UCSD-AML1 (cell line): ENCODE data around the gene TCL1B.
"Not testable (repeated sequence)": the region's sequence is repeated elsewhere in the genome, so short reads cannot be mapped to it uniquely, and the experiment has no call there.

Source experiments
- DNase-seq: peaks from one replicate; lab custom pipeline; 2025; ENCODE audit not compliant: unreplicated experiment; lab: John Stamatoyannopoulos, UW

Gene TCL1B

GRCh38 chr14:95685978-95686922 lies at the start of gene TCL1B:
TSS of gene TCL1B (plus strand) at chr14:95686426. CDS start at chr14:95686468, 42 bp downstream.
- DNase-seq = no peak

- DNase-seq = no peak
Measured at GRCh38 chr14:95644981-95645380, 41.2 kb upstream of the TCL1B start.

GRCh38 chr14:95645389-95645996 lies 40.7 kb upstream of the TCL1B start:
- DNase-seq = no peak

GRCh38 chr14:95647926-95648325 lies 38.3 kb upstream of the TCL1B start:
- DNase-seq = no peak

GRCh38 chr14:95649230-95649629 lies 37.0 kb upstream of the TCL1B start:
- no peak for DNase-seq

GRCh38 chr14:95651028-95651427 lies 35.2 kb upstream of the TCL1B start:
- DNase-seq = no peak

- DNase-seq = no peak
Measured at GRCh38 chr14:95651821-95652583, 34.2 kb upstream of the TCL1B start.

- DNase-seq = no peak
Measured at GRCh38 chr14:95652690-95653089, 33.5 kb upstream of the TCL1B start.

- DNase-seq = no peak
Measured at GRCh38 chr14:95655461-95655860, 30.8 kb upstream of the TCL1B start.

GRCh38 chr14:95656634-95657033 lies 29.6 kb upstream of the TCL1B start:
- DNase-seq = no peak

- DNase-seq = no peak
Measured at GRCh38 chr14:95657454-95657853, 28.8 kb upstream of the TCL1B start.

GRCh38 chr14:95659293-95659989 lies 26.8 kb upstream of the TCL1B start:
- no peak for DNase-seq

- no peak for DNase-seq
Measured at GRCh38 chr14:95659990-95660385, 26.2 kb upstream of the TCL1B start.

- no peak for DNase-seq
Measured at GRCh38 chr14:95660651-95661515, 25.3 kb upstream of the TCL1B start.

GRCh38 chr14:95662376-95663186 lies 23.6 kb upstream of the TCL1B start:
- no peak for DNase-seq

GRCh38 chr14:95663226-95663797 lies 22.9 kb upstream of the TCL1B start:
- no peak for DNase-seq

GRCh38 chr14:95664066-95664465 lies 22.2 kb upstream of the TCL1B start:
- DNase-seq = no peak

- DNase-seq = no peak
Measured at GRCh38 chr14:95664546-95664945, 21.7 kb upstream of the TCL1B start.

GRCh38 chr14:95665530-95665929 lies 20.7 kb upstream of the TCL1B start:
- DNase-seq = not testable (repeated sequence)
